Chondrocyte (in vitro differentiated cells): ENCODE data around the gene WWOX. TPM values are rescaled to one million over a fixed set of nuclear protein-coding genes. Genes with fewer than 3 reads are reported as not detected.

ENCODE experiments used
- DNase-seq: peaks from one replicate; pipeline ENCODE4 v3.0.0; 2021; ENCODE audit warnings: mixed read lengths, low spot score
- H3K27ac Mint-ChIP-seq: one replicate; pipeline ENCODE4 v1.8.0; 2021; ENCODE audit warnings: mild to moderate bottlenecking, moderate library complexity, mixed read lengths; ENCODE audit not compliant: unreplicated experiment
- H3K27me3 Mint-ChIP-seq: 2 replicates; pipeline ENCODE4 v1.8.0; 2021; ENCODE audit warnings: low read depth, mixed read lengths
- H3K36me3 Mint-ChIP-seq: 2 replicates; pipeline ENCODE4 v1.8.0; 2021; ENCODE audit warnings: low read depth, mixed read lengths
- H3K4me1 Mint-ChIP-seq: 2 replicates; pipeline ENCODE4 v1.8.0; 2021; ENCODE audit warnings: low read depth, mild to moderate bottlenecking, mixed read lengths
- H3K4me3 Mint-ChIP-seq: one replicate; pipeline ENCODE4 v1.8.0; 2021; ENCODE audit warnings: mild to moderate bottlenecking, moderate library complexity, mixed read lengths; ENCODE audit not compliant: unreplicated experiment
- H3K9me3 Mint-ChIP-seq: 2 replicates; pipeline ENCODE4 v1.8.0; 2021; ENCODE audit warnings: low read depth, mixed read lengths
- total RNA-seq: library from RNA; stranded (reverse); gene quantifications from 3 replicates; pipeline ENCODE4 v1.2.1, GENCODE V29; 2021
- TF ChIP-seq, protein P1 (sequence below): fragments of 200-600 bp; sonication (generic); IDR thresholded peaks from 2 replicates; pipeline ENCODE4 v1.5.0; 2021; ENCODE audit warnings: antibody characterized with exemption, mild to moderate bottlenecking, moderate library complexity

WWOX gene
- total RNA-seq, 1 donor from 2014 or later, result 12.1 TPM

DNA sequence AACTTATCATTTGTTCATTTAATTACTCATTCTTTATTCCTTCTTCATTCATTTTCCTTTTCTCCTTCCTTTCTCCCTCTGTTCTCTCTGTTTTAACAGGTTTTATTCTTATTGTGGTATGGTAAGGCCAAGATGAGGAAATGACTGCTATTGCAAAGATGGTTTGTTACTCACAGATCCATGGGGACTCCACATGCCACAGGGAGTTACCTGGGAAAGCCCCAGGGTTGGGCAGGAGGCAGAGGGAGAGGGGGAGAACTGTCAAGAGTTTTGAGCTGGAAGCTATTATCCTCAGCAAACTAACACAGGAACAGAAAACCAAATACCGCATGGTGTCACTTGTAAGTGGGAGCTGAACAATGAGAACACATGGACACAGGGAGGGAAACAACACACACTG, 453.3 kb downstream of the WWOX start:
- Mint-ChIP-seq H3K36me3 (no peaks in the 10 kb centered on the region), H3K9me3 (no peaks in the 10 kb centered on the region), H3K27me3 (peaks cover 7% of the 10 kb centered on the region), H3K4me1 (no peaks in the 10 kb centered on the region), H3K27ac (no peak overlapping the region), H3K4me3 (no peak overlapping the region)
- no peak for DNase-seq
- TF ChIP-seq, protein P1, sequence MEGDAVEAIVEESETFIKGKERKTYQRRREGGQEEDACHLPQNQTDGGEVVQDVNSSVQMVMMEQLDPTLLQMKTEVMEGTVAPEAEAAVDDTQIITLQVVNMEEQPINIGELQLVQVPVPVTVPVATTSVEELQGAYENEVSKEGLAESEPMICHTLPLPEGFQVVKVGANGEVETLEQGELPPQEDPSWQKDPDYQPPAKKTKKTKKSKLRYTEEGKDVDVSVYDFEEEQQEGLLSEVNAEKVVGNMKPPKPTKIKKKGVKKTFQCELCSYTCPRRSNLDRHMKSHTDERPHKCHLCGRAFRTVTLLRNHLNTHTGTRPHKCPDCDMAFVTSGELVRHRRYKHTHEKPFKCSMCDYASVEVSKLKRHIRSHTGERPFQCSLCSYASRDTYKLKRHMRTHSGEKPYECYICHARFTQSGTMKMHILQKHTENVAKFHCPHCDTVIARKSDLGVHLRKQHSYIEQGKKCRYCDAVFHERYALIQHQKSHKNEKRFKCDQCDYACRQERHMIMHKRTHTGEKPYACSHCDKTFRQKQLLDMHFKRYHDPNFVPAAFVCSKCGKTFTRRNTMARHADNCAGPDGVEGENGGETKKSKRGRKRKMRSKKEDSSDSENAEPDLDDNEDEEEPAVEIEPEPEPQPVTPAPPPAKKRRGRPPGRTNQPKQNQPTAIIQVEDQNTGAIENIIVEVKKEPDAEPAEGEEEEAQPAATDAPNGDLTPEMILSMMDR, result no peak

DNA sequence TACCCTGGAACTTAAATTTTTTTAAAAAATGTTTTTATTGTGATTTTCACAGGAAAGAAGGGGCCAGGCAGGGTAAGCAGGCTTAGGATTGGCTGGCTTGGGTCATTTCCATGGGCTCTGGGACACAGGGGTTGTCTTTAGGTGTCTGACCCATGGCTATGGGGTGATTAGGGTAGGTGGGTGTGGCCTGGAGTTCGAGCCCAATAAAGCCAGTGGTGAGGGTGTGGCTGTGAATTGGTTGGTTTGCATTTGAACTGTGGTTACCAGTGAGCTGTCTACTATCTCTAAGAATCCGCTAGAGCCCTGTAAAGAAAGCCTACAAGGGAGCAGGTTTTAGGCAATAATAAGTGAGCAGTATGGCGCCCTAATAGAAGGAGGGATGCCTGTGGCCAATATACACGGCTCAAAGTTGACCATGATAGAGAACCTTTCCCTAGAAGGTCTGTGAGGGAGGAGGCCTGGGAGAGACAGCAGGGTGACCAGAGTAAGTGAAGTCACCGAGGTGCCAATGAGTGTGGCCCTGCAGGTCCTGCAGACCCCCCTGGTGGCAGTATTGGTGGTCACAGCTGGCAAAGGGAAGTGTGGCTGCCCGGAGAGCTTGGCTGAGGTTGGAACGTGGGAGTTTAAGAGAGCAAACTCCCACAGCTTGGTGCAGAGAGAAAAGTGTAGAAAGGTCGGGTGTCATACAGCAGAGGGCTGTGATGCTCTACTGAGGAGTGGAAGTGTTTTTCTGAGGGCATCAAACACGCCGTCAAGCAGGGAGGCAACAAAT, 454.0 kb downstream of the WWOX start:
- Mint-ChIP-seq H3K4me3 (no peak overlapping the region), H3K27me3 (peaks cover 7% of the 10 kb centered on the region), H3K4me1 (no peaks in the 10 kb centered on the region), H3K27ac (no peak overlapping the region), H3K36me3 (no peaks in the 10 kb centered on the region), H3K9me3 (no peaks in the 10 kb centered on the region)
- DNase-seq, result no peak
- TF ChIP-seq, protein P1, result no peak

DNA sequence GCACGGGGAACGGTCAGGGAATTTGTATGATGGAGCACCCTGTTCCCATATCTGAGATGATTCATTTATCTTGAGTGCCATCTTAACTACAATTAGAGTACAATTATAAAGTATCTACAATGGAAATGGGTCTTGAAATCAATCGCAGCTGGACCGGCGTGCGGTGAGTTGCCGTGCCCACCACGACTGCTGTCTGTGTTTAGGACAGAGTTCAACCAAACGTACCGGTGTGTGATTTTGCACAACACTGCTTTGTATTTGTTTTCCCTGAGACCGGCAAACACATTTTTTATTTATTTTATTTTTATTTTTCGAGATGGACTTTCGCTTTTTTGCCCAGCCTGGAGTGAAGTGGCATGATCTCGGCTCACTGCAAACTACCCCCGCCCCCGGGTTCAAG, 457.0 kb downstream of the WWOX start:
- no peaks in the 10 kb centered on the region for H3K9me3 Mint-ChIP-seq
- no peak for DNase-seq
- H3K36me3 Mint-ChIP-seq, result no peaks in the 10 kb centered on the region
- peaks cover 7% of the 10 kb centered on the region for H3K27me3 Mint-ChIP-seq
- H3K27ac Mint-ChIP-seq, result no peak overlapping the region
- no peaks in the 10 kb centered on the region for H3K4me1 Mint-ChIP-seq
- H3K4me3 Mint-ChIP-seq, result no peak overlapping the region
- TF ChIP-seq, protein P1, result no peak

DNA sequence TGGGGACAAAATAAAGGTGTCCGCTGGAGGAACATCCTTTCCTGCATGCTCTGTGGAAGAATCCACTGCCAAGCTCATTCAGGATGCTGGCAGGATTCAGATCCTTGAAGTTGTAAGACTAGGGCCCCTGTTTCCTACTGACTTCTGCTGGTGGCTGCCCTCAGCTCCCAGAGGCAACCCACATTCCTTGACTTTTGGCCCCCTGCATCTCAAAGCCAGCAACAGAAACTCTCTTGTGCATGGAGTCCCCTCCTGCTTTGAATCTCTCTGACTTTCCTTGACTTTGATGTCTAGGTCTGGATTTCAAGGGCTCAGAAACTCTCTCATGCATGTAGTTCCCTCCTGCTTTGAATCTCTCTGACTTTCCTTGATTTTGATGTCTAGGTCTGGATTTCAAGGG, 461.5 kb downstream of the WWOX start:
- no peak overlapping the region for H3K27ac Mint-ChIP-seq
- H3K9me3 Mint-ChIP-seq, result peaks cover 12% of the 10 kb centered on the region
- peaks cover 3% of the 10 kb centered on the region for H3K36me3 Mint-ChIP-seq
- H3K4me3 Mint-ChIP-seq, result no peak overlapping the region
- no peaks in the 10 kb centered on the region for H3K27me3 Mint-ChIP-seq
- TF ChIP-seq, protein P1, result no peak
- DNase-seq, result no peak
- H3K4me1 Mint-ChIP-seq, result no peaks in the 10 kb centered on the region

DNA sequence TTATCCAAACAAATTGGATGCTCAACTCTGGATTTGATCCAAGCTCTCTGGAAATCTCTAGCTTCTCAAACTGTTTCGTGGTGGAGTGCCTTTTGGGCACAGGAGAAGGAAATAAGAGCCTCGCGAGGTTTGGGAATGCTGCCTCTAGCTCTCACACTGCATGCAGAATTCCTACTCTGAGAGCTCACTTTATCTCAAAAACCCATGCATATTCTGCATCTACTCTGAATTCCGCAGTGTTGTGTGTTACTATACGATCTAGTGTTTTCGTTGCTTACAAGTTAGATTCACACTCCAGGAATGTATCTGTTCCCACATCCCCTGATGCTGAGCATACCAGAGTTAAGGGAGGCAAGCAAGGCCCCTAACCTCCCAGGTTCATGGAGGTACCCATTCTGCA, 462.7 kb downstream of the WWOX start:
- DNase-seq, result no peak
- no peaks in the 10 kb centered on the region for H3K4me1 Mint-ChIP-seq
- H3K27me3 Mint-ChIP-seq, result no peaks in the 10 kb centered on the region
- H3K4me3 Mint-ChIP-seq, result no peak overlapping the region
- peaks cover 3% of the 10 kb centered on the region for H3K36me3 Mint-ChIP-seq
- TF ChIP-seq, protein P1, result no peak
- H3K9me3 Mint-ChIP-seq, result peaks cover 12% of the 10 kb centered on the region
- H3K27ac Mint-ChIP-seq, result no peak overlapping the region
